Breast epithelium (tissue), 4 donors: ENCODE data around the gene CAMK2A. TPM values are rescaled to one million over a fixed set of nuclear protein-coding genes. Genes with fewer than 3 reads are reported as not detected.

Source experiments
- DNase-seq, 2 donors: peaks; one replicate each; pipeline ENCODE4 v3.0.0-alpha.2; 2019; ENCODE audit warnings: low spot score in 2 of 2
- H3K27ac ChIP-seq, 2 donors: fragments of 200-600 bp; sonication (generic) in 1 of 2; one replicate each; pipeline ENCODE4 v1.5.1; 2016 to 2019; ENCODE audit warnings: mild to moderate bottlenecking in 1 of 2
- H3K27me3 ChIP-seq, 2 donors: fragments of 200-600 bp; sonication (generic) in 1 of 2; one replicate each; pipeline versions ENCODE4 v1.5.1 to v1.6.0; 2017 to 2019; ENCODE audit warnings: control low read depth in 1 of 2, mild to moderate bottlenecking in 1 of 2
- H3K36me3 ChIP-seq: fragments of 200-600 bp; one replicate; pipeline ENCODE4 v1.5.1; 2019
- H3K4me1 ChIP-seq, 2 donors: fragments of 200-600 bp; sonication (generic); one replicate each; pipeline ENCODE4 v1.5.1; 2016 to 2019; ENCODE audit warnings: control low read depth in 1 of 2
- H3K4me3 ChIP-seq, 3 donors: fragments of 200-600 bp; sonication (generic); 1 replicate in 2 of 3; 2 replicates in 1 of 3; pipeline ENCODE4 v1.5.1; 2016 to 2019; ENCODE audit warnings: mild to moderate bottlenecking in 3 of 3, moderate library complexity in 2 of 3
- H3K9me3 ChIP-seq, 2 donors: fragments of 200-600 bp; sonication (generic) in 1 of 2; one replicate each; pipeline ENCODE4 v1.5.1; 2016 to 2019; ENCODE audit warnings: control low read depth in 1 of 2
- CTCF ChIP-seq, 3 donors: fragments of 450-650 bp; IDR thresholded peaks; one replicate each; pipeline ENCODE4 v1.5.1; 2016 to 2017; ENCODE audit warnings: antibody characterized with exemption in 3 of 3, mild to moderate bottlenecking in 3 of 3, moderate library complexity in 3 of 3
- POLR2A ChIP-seq: fragments of 450-650 bp; IDR thresholded peaks from one replicate; pipeline ENCODE4 v1.6.1; 2016; ENCODE audit warnings: antibody characterized with exemption, mild to moderate bottlenecking, moderate library complexity
- POLR2AphosphoS5 ChIP-seq, 3 donors: sonication (generic); formaldehyde crosslinking; IDR thresholded peaks; one replicate each; pipeline ENCODE4 v1.6.1; 2017; ENCODE audit warnings: antibody characterized with exemption in 3 of 3
- intact Hi-C: fragments of 100-400 bp; cut with DNase I; formaldehyde crosslinking; loops from one replicate; pipeline ENCODE4 v1.15.1; 2023; ENCODE audit warnings: low total_unique reads
- total RNA-seq, 3 donors: library from RNA; depleted of rRNA; stranded (reverse); fragments of >200 nt; gene quantifications; one replicate each; pipeline ENCODE4 v1.1.0, GENCODE V29; 2016

CAMK2A gene
- total RNA-seq, 3 donors from 2014 or later, result under 0.01 TPM; not detected in 2

- Histone ChIP-seq H3K27ac (no peak overlapping the region), H3K36me3 (no peaks in the 10 kb centered on the region), H3K4me1 (no peaks in the 10 kb centered on the region), H3K27me3 (no peaks in the 10 kb centered on the region), H3K9me3 (no peaks in the 10 kb centered on the region), H3K4me3 (no peak overlapping the region)
- intact Hi-C loops, result no loop called here
- no peak for TF ChIP-seq POLR2AphosphoS5 (IDR thresholded peaks at IDR 0.05)
- no peak for TF ChIP-seq CTCF (IDR thresholded peaks at IDR 0.05)
- no peak for TF ChIP-seq POLR2A
- no peak for DNase-seq
Measured at GRCh38 chr5:150293091-150293941, 3.7 kb upstream of the CAMK2A start.

GRCh38 chr5:150291388-150292385 is 2.1 kb upstream of the CAMK2A start:
- intact Hi-C loops, result no loop called here
- no peak for DNase-seq

GRCh38 chr5:150288791-150289190 is 782 bp downstream of the CAMK2A start:
- H3K27me3 ChIP-seq, result no peaks in the 10 kb centered on the region
- DNase-seq, result no peak

More at GRCh38 chr5:150291388-150292385, 2.1 kb upstream of the CAMK2A start:
- Histone ChIP-seq H3K9me3 (no peaks in the 10 kb centered on the region), H3K4me3 (no peak overlapping the region), H3K27me3 (no peaks in the 10 kb centered on the region), H3K36me3 (no peaks in the 10 kb centered on the region), H3K4me1 (no peaks in the 10 kb centered on the region), H3K27ac (no peak overlapping the region)
- no peak for TF ChIP-seq POLR2AphosphoS5 (IDR thresholded peaks at IDR 0.05)
- TF ChIP-seq CTCF (IDR thresholded peaks at IDR 0.05), result no peak

GRCh38 chr5:150288361-150288760 is 1.2 kb downstream of the CAMK2A start:
- Histone ChIP-seq H3K4me1 (no peaks in the 10 kb centered on the region), H3K27me3 (no peaks in the 10 kb centered on the region), H3K4me3 (no peak overlapping the region), H3K27ac (no peak overlapping the region), H3K36me3 (no peaks in the 10 kb centered on the region), H3K9me3 (no peaks in the 10 kb centered on the region)
- TF ChIP-seq CTCF (IDR thresholded peaks at IDR 0.05) (no peak), POLR2AphosphoS5 (IDR thresholded peaks at IDR 0.05) (no peak), POLR2A (no peak)
- intact Hi-C loops, result no loop called here
- DNase-seq, result no peak

More at GRCh38 chr5:150288791-150289190, 782 bp downstream of the CAMK2A start:
- no peaks in the 10 kb centered on the region for H3K36me3 ChIP-seq
- no peak overlapping the region for H3K4me3 ChIP-seq
- H3K4me1 ChIP-seq, result no peaks in the 10 kb centered on the region
- no peaks in the 10 kb centered on the region for H3K9me3 ChIP-seq
- H3K27ac ChIP-seq, result no peak overlapping the region
- intact Hi-C loops, result no loop called here
- TF ChIP-seq POLR2A (no peak), POLR2AphosphoS5 (IDR thresholded peaks at IDR 0.05) (no peak), CTCF (IDR thresholded peaks at IDR 0.05) (no peak)
